NCI-H2171 treated with DMSO at 0.1 percent for 48 hours (cell line): Measurements from ENCODE around the gene CTTNBP2NL.
A peak's percentile ranks its signal among the peaks of the same experiment; 100 is the strongest.

Experiments used
- DNase-seq: peaks from one replicate; lab custom pipeline; 2025; lab: John Stamatoyannopoulos, UW

CTTNBP2NL gene

DNA sequence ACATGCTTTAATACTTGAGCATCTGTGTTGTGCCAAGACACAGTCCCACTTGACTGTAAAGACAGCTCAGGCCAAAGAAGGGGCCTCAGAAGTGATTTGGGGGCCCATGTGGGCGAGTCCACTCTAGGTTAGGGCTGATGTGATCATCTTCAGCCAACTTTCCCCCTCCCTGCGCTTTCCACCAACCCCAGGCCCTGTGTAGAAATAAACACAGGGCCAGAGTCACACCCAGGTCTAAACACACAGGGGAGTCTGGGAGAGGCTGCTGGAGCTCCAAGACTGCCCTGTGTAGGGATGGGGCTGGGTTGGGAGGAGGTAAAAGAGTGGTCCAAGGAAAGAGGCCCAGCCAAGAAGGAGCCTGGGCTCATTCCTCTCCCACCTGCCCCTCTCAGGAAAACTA, 110.3 kb downstream of the CTTNBP2NL start:
- DNase-seq, result no peak

DNA sequence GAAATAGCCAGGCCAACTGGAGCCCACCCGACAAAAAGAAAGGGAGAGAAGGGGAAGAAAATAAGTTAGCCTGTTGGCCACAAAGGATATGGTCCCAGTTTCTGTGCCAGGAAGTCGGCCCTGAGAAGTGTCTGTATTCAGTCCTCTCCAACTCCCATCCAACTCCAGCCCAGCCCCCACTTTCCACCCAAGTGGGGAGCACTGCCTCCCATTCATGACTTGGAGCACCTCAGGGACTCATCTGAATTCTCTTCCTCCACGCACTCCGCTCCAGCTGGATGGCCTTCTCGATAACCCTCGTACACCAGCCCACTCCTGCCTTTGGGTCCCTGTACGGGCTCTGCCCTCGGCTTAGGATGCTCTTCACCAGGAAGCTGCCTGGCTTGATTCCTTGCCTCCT, 110.7 kb downstream of the CTTNBP2NL start:
- DNase-seq, result no peak

DNA sequence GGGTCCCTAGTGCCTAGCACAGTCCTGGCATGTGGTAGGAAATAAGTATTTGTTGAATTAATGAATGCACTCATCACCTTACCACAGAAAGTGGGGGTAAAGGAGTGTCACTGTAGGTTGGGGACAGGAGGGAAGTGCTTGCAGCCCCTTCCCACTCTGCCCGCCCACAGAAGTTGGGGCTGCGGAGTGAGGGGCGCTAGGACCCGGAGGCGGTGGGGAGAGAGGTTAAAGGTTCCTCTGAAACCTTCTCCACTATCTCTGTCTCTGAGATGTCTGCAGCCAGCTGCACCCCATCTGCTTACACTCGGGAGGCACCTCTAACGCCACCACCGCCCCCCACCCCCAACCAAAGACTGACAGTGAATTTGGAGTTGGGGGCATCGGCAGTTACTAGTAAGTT, 111.3 kb downstream of the CTTNBP2NL start:
- no peak for DNase-seq

DNA sequence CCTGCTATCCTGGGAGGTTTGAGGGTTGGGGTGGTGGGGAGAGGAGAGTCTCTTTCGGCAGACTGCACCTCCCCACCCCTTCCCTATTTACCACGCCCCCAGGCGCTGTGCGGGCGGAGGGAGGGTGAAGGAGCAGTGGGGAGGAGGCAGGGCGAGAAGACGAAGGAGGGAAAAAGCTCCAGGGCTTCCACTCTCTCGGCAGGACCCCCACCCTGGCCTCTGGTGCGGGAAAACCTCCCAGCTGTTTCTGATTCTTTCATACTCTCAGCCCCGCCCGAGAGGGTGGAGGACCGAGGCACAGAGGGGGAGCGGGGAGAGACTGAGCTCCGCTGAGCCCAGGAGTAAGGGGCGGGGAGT, 111.9 kb downstream of the CTTNBP2NL start:
- peak; percentile 36 for DNase-seq

DNA sequence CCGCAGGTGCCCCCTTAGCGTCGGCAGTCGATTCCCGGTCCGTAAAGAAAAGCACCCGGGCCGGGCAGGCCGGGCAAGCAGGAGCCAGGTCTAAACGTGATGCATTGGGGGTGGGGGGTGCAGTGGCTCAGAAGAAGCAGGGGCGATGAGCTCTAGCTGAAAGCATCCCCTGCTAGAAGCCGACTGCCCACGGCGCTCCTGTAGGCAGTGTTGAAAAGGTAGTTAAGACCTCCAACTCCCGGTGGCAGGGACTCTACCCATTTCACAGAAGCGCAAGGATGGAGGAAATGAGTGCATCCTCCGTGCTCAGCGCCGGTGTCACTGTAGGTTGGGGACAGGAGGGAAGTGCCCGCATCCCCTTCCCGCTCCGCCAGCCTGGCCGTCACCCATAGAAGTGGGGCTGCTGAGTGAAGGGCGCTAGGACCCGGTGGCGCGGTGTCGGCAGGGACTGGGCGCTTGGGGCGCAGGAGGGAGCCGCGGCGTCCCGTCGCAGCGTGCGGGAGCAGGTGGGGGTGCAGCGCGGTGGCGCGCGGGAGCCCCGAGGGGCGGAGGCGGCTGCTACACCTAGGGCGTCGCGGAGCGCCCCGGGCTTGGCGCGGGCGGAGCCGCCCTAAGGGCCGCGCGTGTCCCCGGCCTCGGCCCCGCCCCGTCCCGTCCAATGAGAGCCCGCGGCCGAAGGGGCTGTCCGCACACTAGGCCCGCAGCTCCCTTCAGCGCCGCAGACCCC, 112.4 kb downstream of the CTTNBP2NL start, which contains the start of gene WNT2B:
TSS of gene WNT2B (plus strand) at position 688 of the 727 bp plus-strand sequence. CDS start 298 bp downstream, outside the sequence.
- DNase-seq, result peak; percentile 50

DNA sequence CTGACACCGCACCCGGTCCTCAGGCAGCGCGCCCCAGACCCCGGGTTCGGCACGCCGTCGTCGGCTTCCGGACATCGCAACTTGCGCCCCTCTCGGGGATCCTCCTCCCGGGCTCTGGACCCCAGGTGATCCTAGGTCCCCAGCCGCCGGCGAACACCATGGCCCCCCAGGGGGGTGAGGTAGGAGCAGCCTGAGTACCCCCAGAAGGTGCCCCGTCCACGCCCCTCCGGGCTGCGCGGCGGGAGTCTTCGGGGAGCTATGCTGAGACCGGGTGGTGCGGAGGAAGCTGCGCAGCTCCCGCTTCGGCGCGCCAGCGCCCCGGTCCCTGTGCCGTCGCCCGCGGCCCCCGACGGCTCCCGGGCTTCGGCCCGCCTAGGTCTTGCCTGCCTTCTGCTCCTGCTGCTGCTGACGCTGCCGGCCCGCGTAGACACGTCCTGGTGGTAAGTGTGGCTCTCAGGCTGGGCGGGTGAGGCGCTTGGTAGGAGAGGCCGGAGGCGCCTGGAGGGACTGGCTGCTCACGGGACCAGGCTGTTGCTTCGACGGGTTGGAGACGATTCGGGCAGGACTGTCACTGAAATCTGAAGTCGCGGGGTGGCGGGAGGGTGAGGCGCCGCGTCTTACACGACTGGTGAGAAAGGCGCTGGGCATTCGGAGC, 113.1 kb downstream of the CTTNBP2NL start:
- no peak for DNase-seq

DNA sequence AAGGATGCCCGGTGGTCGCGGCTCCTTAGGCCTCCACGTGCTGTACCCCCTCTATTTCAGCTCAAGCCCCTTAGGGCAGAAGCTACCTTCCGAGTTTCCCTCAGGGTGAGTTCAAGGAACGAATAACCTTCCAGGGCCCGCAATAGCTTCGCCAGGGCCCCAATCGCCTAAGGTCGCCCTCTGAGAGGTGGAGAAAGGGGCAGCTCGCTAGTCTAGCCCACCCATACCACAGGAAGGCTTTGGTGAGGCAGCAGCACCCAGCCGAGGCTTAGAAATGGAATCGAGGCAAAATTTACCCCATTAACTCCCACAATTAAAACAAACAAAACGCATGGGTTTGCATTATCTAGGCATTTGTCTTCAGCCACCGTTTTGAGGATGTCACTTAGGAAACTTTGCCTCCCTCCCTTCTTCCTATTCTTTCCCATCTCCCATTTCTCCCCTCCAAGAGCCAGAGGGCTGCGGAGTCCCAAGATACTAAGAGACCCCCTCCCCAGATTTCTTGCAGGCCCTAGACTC, 113.7 kb downstream of the CTTNBP2NL start:
- no peak for DNase-seq

DNA sequence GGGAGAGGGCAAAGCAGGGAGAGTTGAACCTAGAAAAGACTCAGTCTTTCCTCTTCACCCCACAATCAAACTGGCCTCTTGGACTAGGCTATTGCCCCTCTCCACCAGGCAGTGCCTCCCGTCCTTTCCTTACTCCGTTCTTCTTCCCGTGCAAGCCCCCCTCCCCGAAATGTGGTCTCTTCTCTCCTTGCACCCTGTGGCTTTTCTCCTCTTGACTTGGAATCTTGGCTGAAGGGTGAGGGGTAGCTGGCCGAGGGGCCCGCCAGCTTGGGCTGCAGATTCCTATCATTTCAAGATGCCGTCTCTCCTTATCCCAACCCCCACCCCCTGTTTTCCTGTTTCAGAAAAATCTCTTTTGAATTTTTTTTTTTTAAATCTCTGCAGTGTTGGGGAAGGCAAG, 114.3 kb downstream of the CTTNBP2NL start:
- no peak for DNase-seq
